Keratinocyte (primary cell): ENCODE results near the gene FMN2. TPM values are rescaled to one million over a fixed set of nuclear protein-coding genes. Genes with fewer than 3 reads are reported as not detected.

ENCODE experiments used
- DNase-seq: peaks from one replicate; pipeline ENCODE4 v3.0.0-alpha.2; 2011; ENCODE audit warnings: low read depth, missing footprints, low spot score
- FAIRE-seq: peaks from 2 replicates; lab custom pipeline; 2011; peaks lifted over from hg19 to GRCh38; lab: Jason Lieb, UNC
- H2AFZ ChIP-seq: 2 replicates; pipeline ENCODE4 v1.6.0; 2012; ENCODE audit warnings: low read length, control low read depth, inconsistent platforms; ENCODE audit not compliant: control insufficient read depth
- H3K27ac ChIP-seq: 2 replicates; pipeline ENCODE4 v1.5.1; 2011; ENCODE audit warnings: low read length; ENCODE audit not compliant: control insufficient read depth, insufficient read depth
- H3K27me3 ChIP-seq: 3 replicates; pipeline ENCODE4 v1.6.0; 2011; ENCODE audit warnings: low read length; ENCODE audit not compliant: control insufficient read depth, insufficient read depth; ENCODE audit errors: extremely low read depth
- H3K36me3 ChIP-seq, 2 experiments: 2 replicates in 1 of 2; 3 replicates in 1 of 2; pipeline ENCODE4 v1.5.1; 2011; ENCODE audit warnings: low read length in 2 of 2, mild to moderate bottlenecking in 1 of 2; ENCODE audit not compliant: control insufficient read depth in 2 of 2, insufficient read depth in 2 of 2; ENCODE audit errors: extremely low read depth in 1 of 2
- H3K4me1 ChIP-seq: 3 replicates; pipeline ENCODE4 v1.5.1; 2011; ENCODE audit warnings: low read length; ENCODE audit not compliant: control insufficient read depth, insufficient read depth; ENCODE audit errors: extremely low read depth
- H3K4me2 ChIP-seq: 3 replicates; pipeline ENCODE4 v1.6.0; 2011; ENCODE audit warnings: low read depth, low read length; ENCODE audit not compliant: control insufficient read depth, insufficient read depth; ENCODE audit errors: extremely low read depth
- H3K4me3 ChIP-seq, 3 experiments: fragments of 200-600 bp in 1 of 3; sonication (generic) in 1 of 3; 2 replicates in 2 of 3; 3 replicates in 1 of 3; pipeline ENCODE4 v1.5.1; 2011 to 2016; ENCODE audit warnings: low read length in 3 of 3, mild to moderate bottlenecking in 3 of 3, control low read depth in 2 of 3, inconsistent platforms in 1 of 3, low read depth in 1 of 3, mixed read lengths in 1 of 3, mixed run types in 1 of 3, moderate library complexity in 1 of 3; ENCODE audit not compliant: control insufficient read depth in 2 of 3, insufficient read depth in 2 of 3; ENCODE audit errors: extremely low read depth in 1 of 3
- H3K79me2 ChIP-seq: 2 replicates; pipeline ENCODE4 v1.6.0; 2012; ENCODE audit warnings: low read length; ENCODE audit not compliant: control insufficient read depth, insufficient read depth
- H3K9ac ChIP-seq: 3 replicates; pipeline ENCODE4 v1.6.0; 2011; ENCODE audit warnings: low read length; ENCODE audit not compliant: control insufficient read depth, insufficient read depth; ENCODE audit errors: extremely low read depth
- H3K9me1 ChIP-seq: 3 replicates; pipeline ENCODE4 v1.6.0; 2011; ENCODE audit warnings: low read length; ENCODE audit not compliant: control insufficient read depth, insufficient read depth; ENCODE audit errors: extremely low read depth
- H3K9me3 ChIP-seq: 2 replicates; pipeline ENCODE4 v1.5.1; 2012; ENCODE audit warnings: low read depth, low read length; ENCODE audit not compliant: control insufficient read depth
- H4K20me1 ChIP-seq: 3 replicates; pipeline ENCODE4 v1.6.0; 2011; ENCODE audit warnings: low read length; ENCODE audit not compliant: control insufficient read depth, insufficient read depth; ENCODE audit errors: extremely low read depth
- CTCF ChIP-seq, 3 experiments: IDR thresholded peaks in 1 of 3; conservative IDR thresholded peaks in 1 of 3; optimal IDR thresholded peaks in 1 of 3; 2 replicates in 2 of 3; 3 replicates in 1 of 3; pipeline versions ENCODE3 to v1.5.1; 2011; ENCODE audit warnings: low read length in 3 of 3, mild to moderate bottlenecking in 3 of 3, moderate library complexity in 2 of 3, control low read depth in 1 of 3, inconsistent platforms in 1 of 3; ENCODE audit not compliant: insufficient read depth in 2 of 3; ENCODE audit errors: extremely low read depth in 1 of 3
- EZH2 ChIP-seq: IDR thresholded peaks from one replicate; pipeline ENCODE4 v1.6.1; 2012; ENCODE audit warnings: inconsistent platforms, mild to moderate bottlenecking, low read length, moderate library complexity
- dilution Hi-C: fragments of 300-500 bp; cut with MboI; formaldehyde crosslinking; loops from one replicate; pipeline ENCODE4 v1.7.0; 2020; ENCODE audit warnings: low sequenced_read_pairs; ENCODE audit not compliant: extremely low pct_ligation_motif_present
- polyA plus RNA-seq, 5 experiments: library from polyadenylated mRNA; depleted of rRNA in 3 of 5; stranded (reverse) in 3 of 5; stranded (forward) in 1 of 5; unstranded in 1 of 5; fragments of >200 nt; gene quantifications; 1 replicate in 1 of 5; 2 replicates in 3 of 5; 3 replicates in 1 of 5; pipeline versions ENCODE4 v1.2.1 to v1.2.3, GENCODE V29; 2011 to 2012; ENCODE audit warnings: missing spikeins in 2 of 5, low read depth in 1 of 5, low replicate concordance in 1 of 5

The FMN2 gene
- polyA plus RNA-seq, 1 donor (not counting 4 experiments of a cell fraction or from before 2014, with no cell fraction given) = not detected

DNA sequence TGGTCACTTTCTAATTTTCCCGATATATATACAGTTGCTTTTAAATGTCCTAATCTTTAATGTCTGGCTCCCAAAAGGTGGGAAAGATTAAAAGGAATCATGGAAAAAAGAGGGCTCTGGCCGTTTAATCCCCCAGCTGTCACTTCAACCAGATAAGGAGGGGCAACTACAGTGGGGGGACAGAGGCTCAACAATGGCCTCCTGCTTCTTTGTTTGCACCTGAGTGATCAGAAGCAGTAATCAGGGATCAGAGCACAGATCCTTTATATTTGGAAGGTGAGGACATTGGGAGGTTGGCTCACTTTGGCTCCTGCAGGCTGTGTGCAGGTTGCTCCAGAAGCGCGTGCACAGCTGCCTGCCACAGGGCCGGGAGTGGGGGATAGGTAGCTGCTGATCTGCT lies 212.8 kb downstream of the FMN2 start:
- H4K20me1 ChIP-seq = no peaks in the 10 kb centered on the region
- H3K79me2 ChIP-seq = no peaks in the 10 kb centered on the region
- dilution Hi-C loops = no loop called here
- H3K27me3 ChIP-seq = no peaks in the 10 kb centered on the region
- no peak overlapping the region for H3K9ac ChIP-seq
- FAIRE-seq = no peak
- peaks cover 1% of the 10 kb centered on the region for H3K9me3 ChIP-seq
- H3K9me1 ChIP-seq = no peaks in the 10 kb centered on the region
- H3K4me3 ChIP-seq = no peak overlapping the region
- H3K36me3 ChIP-seq = no peaks in the 10 kb centered on the region
- no peak overlapping the region for H2AFZ ChIP-seq
- no peak for DNase-seq
- H3K4me1 ChIP-seq = no peaks in the 10 kb centered on the region
- TF ChIP-seq EZH2 (no peak), CTCF (optimal IDR thresholded peaks at IDR 0.05 in 1 of 3, IDR thresholded peaks at IDR 0.05 in 1 of 3, conservative IDR thresholded peaks at IDR 0.05 in 1 of 3; ENCODE audit: extremely low read depth in 1 of 3, insufficient read depth in 2 of 3, low read length in 3 of 3) (no peak)
- H3K27ac ChIP-seq = no peak overlapping the region
- no peak overlapping the region for H3K4me2 ChIP-seq

GRCh38 chr1:240306673-240307072 lies 215.0 kb downstream of the FMN2 start:
- no peaks in the 10 kb centered on the region for H4K20me1 ChIP-seq
- H3K9ac ChIP-seq = no peak overlapping the region
- H3K27me3 ChIP-seq = no peaks in the 10 kb centered on the region
- H3K4me3 ChIP-seq = no peak overlapping the region
- peaks cover 3% of the 10 kb centered on the region for H3K9me3 ChIP-seq
- H3K79me2 ChIP-seq = no peaks in the 10 kb centered on the region
- dilution Hi-C loops = no loop called here
- H3K4me1 ChIP-seq = no peaks in the 10 kb centered on the region
- no peaks in the 10 kb centered on the region for H3K36me3 ChIP-seq
- TF ChIP-seq EZH2 = no peak
- no peak for TF ChIP-seq CTCF (optimal IDR thresholded peaks at IDR 0.05 in 1 of 3, IDR thresholded peaks at IDR 0.05 in 1 of 3, conservative IDR thresholded peaks at IDR 0.05 in 1 of 3; ENCODE audit: extremely low read depth in 1 of 3, insufficient read depth in 2 of 3, low read length in 3 of 3)
- no peak overlapping the region for H2AFZ ChIP-seq
- H3K27ac ChIP-seq = no peak overlapping the region
- DNase-seq = no peak
- no peak overlapping the region for H3K4me2 ChIP-seq
- FAIRE-seq = no peak
- no peaks in the 10 kb centered on the region for H3K9me1 ChIP-seq
